Stomach (tissue), 19 donors: ENCODE data around the gene XIRP1. TPM values are rescaled to one million over a fixed set of nuclear protein-coding genes. Genes with fewer than 3 reads are reported as not detected.

Source experiments
- DNase-seq, 2 donors: peaks; one replicate each; pipeline versions ENCODE4 v3.0.0 to v3.0.0-alpha.2; 2013 to 2019
- H3K27ac ChIP-seq, 5 donors: fragments of 200-600 bp in 4 of 5; sonication (generic) in 4 of 5; one replicate each; pipeline ENCODE4 v1.5.1; 2013 to 2019; ENCODE audit warnings: mild to moderate bottlenecking in 1 of 5, moderate library complexity in 1 of 5
- H3K27me3 ChIP-seq, 3 donors: fragments of 200-600 bp; sonication (generic); one replicate each; pipeline ENCODE4 v1.5.1; 2017 to 2019; ENCODE audit warnings: mixed run types in 1 of 3
- H3K36me3 ChIP-seq, 4 donors: fragments of 200-600 bp; sonication (generic); 1 replicate in 3 of 4; 2 replicates in 1 of 4; pipeline ENCODE4 v1.5.1; 2016 to 2019
- H3K4me1 ChIP-seq, 4 donors: fragments of 200-600 bp; sonication (generic); one replicate each; pipeline ENCODE4 v1.5.1; 2016 to 2019
- H3K4me3 ChIP-seq, 4 donors: fragments of 200-600 bp; sonication (generic) in 3 of 4; one replicate each; pipeline ENCODE4 v1.5.1; 2016 to 2019; ENCODE audit warnings: mild to moderate bottlenecking in 1 of 4
- H3K9me3 ChIP-seq, 4 donors: fragments of 200-600 bp; sonication (generic); one replicate each; pipeline ENCODE4 v1.5.1; 2016 to 2019
- EP300 ChIP-seq: sonication (generic); formaldehyde crosslinking; IDR thresholded peaks from one replicate; pipeline ENCODE4 v1.6.1; 2017; ENCODE audit warnings: antibody characterized with exemption
- POLR2A ChIP-seq, 4 donors: fragments of 450-650 bp; IDR thresholded peaks; one replicate each; pipeline ENCODE4 v1.6.1; 2016; ENCODE audit warnings: antibody characterized with exemption in 4 of 4, control low read depth in 2 of 4, mild to moderate bottlenecking in 1 of 4, moderate library complexity in 1 of 4
- POLR2AphosphoS5 ChIP-seq, 3 donors: sonication (generic); formaldehyde crosslinking; IDR thresholded peaks; one replicate each; pipeline ENCODE4 v1.6.1; 2016; ENCODE audit warnings: antibody characterized with exemption in 3 of 3
- WGBS, 5 donors: extraction: QIAGEN DNeasy Blood & Tissue Kit in 3 of 5; methylation state at CpG; one replicate each; pipeline versions ENCODE4 v1.1.5 to v1.1.7; 2013 to 2018; 5-methylcytosine and 5-hydroxymethylcytosine counted together
- intact Hi-C: fragments of 100-400 bp; cut with DNase I; formaldehyde crosslinking; loops from one replicate; pipeline ENCODE4 v1.15.1; 2023; ENCODE audit warnings: low total_unique reads
- long read RNA-seq, 10 donors: transcript quantifications; one replicate each; lab custom pipeline, GENCODE V29; 2026
- polyA plus RNA-seq, 3 donors: library from polyadenylated mRNA; stranded (reverse); fragments of 200-250 nt; gene quantifications; one replicate each; pipeline ENCODE4 v1.2.3, GENCODE V29; 2013
- total RNA-seq, 5 donors: library from RNA; depleted of rRNA; stranded (reverse); fragments of >200 nt; gene quantifications; one replicate each; pipeline versions ENCODE4 v1.1.0 to v1.2.3, GENCODE V29; 2014 to 2016
- TF ChIP-seq, protein P1 (sequence below), 7 experiments: fragments of 450-650 bp in 4 of 7; fragments of 200-600 bp in 3 of 7; sonication (generic) in 3 of 7; IDR thresholded peaks; one replicate each; pipeline ENCODE4 v1.5.1; 2016 to 2019; ENCODE audit warnings: antibody characterized with exemption in 7 of 7, control low read depth in 2 of 7, mild to moderate bottlenecking in 1 of 7
- donor health status: healthy with polysubstance abuse.
- donor health status: Bipolar disorder and iron deficiency.
- donor health status: healthy.

The XIRP1 gene, protein sequence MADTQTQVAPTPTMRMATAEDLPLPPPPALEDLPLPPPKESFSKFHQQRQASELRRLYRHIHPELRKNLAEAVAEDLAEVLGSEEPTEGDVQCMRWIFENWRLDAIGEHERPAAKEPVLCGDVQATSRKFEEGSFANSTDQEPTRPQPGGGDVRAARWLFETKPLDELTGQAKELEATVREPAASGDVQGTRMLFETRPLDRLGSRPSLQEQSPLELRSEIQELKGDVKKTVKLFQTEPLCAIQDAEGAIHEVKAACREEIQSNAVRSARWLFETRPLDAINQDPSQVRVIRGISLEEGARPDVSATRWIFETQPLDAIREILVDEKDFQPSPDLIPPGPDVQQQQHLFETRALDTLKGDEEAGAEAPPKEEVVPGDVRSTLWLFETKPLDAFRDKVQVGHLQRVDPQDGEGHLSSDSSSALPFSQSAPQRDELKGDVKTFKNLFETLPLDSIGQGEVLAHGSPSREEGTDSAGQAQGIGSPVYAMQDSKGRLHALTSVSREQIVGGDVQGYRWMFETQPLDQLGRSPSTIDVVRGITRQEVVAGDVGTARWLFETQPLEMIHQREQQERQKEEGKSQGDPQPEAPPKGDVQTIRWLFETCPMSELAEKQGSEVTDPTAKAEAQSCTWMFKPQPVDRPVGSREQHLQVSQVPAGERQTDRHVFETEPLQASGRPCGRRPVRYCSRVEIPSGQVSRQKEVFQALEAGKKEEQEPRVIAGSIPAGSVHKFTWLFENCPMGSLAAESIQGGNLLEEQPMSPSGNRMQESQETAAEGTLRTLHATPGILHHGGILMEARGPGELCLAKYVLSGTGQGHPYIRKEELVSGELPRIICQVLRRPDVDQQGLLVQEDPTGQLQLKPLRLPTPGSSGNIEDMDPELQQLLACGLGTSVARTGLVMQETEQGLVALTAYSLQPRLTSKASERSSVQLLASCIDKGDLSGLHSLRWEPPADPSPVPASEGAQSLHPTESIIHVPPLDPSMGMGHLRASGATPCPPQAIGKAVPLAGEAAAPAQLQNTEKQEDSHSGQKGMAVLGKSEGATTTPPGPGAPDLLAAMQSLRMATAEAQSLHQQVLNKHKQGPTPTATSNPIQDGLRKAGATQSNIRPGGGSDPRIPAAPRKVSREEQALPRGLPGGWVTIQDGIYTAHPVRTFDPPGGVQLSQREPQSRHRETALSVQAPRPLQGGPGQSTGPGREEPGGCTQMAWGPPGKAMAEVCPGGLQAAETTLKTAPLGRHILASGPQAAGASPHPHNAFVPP (N-terminal part only)
- total RNA-seq (under 1 TPM in 2 of 5 donors, not detected in 3; under 0.01 to 0.18 TPM), polyA plus RNA-seq (1 to 10 TPM in 1 of 3 donors, under 1 TPM in 2; 0.08 to 1.1 (median 0.56) TPM)
- long read RNA-seq, donor 1, result 0 reads
- long read RNA-seq, donor 2, result 0 reads
- long read RNA-seq, donor 3, result 0 reads
- long read RNA-seq, donor 4, result 0 reads
- long read RNA-seq, donor 5, result 0 reads
- long read RNA-seq, donor 6, result 0 reads
- long read RNA-seq, donor 7, result 0 reads
- long read RNA-seq, donor 8, result 0 reads
- long read RNA-seq, donor 9, result 0 reads
- long read RNA-seq, donor 10, result 0 reads

DNA sequence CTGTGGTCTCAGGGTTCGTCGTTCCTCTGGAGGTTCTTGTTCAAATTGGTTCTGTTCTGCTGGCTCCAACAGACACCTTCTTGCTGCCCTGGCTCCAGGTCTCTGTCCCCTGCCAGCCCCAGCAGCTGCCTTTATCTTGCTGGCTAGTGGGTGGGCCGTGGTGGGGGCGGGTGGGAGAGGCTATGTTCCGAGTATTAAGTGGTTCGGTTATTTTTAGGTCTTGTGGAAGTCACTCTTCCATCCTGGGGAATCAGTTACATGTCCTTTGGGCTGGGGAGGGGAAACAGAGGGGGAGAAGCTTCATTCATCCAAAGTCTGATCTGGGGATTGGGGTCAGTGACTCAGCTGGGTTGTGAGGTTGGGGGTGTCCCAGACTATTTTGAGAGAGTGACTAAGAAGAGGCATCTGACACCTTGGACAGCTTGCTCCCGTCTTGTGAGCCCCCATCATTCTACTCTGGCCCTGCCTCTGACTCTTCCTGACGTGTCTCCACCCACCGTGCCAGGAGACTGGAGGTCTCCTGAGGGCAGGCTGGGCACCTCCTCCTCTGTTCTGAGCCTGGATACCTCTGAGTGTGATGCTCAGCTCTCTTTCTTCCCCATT, at the start of gene XIRP1:
Gene XIRP1 (minus strand): TSS at position 106 of the 603 bp plus-strand sequence. CDS start 3,150 bp downstream, outside the sequence.
- Histone ChIP-seq H3K27ac (no peak within 1 kb of the TSS), H3K36me3 (no peaks in the 10 kb centered on the region), H3K27me3 (no peaks in the 10 kb centered on the region), H3K4me3 (no peak within 1 kb of the TSS), H3K4me1 (peaks cover 8 to 27% (median 14%) of the 10 kb centered on the region in 4 donors), H3K9me3 (no peaks in the 10 kb centered on the region)
- intact Hi-C loops, result loop anchor here (5.0 to 10.0 kb wide), 3 partner anchors 65 to 182 kb away; partner anchors contain the start of gene CX3CR1
- no peak for TF ChIP-seq EP300
- no peak for TF ChIP-seq POLR2AphosphoS5 (IDR thresholded peaks at IDR 0.05)
- TF ChIP-seq POLR2A (IDR thresholded peaks at IDR 0.05), result no peak
- TF ChIP-seq, protein P1, sequence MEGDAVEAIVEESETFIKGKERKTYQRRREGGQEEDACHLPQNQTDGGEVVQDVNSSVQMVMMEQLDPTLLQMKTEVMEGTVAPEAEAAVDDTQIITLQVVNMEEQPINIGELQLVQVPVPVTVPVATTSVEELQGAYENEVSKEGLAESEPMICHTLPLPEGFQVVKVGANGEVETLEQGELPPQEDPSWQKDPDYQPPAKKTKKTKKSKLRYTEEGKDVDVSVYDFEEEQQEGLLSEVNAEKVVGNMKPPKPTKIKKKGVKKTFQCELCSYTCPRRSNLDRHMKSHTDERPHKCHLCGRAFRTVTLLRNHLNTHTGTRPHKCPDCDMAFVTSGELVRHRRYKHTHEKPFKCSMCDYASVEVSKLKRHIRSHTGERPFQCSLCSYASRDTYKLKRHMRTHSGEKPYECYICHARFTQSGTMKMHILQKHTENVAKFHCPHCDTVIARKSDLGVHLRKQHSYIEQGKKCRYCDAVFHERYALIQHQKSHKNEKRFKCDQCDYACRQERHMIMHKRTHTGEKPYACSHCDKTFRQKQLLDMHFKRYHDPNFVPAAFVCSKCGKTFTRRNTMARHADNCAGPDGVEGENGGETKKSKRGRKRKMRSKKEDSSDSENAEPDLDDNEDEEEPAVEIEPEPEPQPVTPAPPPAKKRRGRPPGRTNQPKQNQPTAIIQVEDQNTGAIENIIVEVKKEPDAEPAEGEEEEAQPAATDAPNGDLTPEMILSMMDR (IDR thresholded peaks at IDR 0.05), result no peak
- WGBS, 5 donors, result 62 to 80% (median 76%) methylated on average over 9 of the region's 9 CpGs
- DNase-seq, result no peak

DNA sequence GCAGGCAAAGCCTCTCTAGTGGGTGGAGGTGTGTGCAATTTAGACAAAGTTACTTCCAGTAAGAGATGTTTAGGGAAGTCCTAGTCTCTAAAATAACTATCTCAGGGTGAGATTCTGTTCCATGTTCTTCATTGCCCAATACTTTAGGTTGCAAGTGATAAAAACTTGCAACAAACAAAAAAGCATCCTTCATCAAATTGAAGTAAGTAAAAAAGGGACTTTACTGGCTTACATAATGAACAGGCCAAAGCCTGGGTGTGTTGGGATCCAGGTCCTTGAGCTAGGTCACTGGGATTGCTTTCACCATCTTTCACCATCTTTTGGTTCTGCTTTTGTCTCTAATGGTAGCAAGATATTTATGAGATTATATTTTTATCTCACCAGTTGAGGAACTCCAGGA, 49.2 kb upstream of the XIRP1 start:
- intact Hi-C loops, result no loop called here
- Histone ChIP-seq H3K4me3 (no peak overlapping the region), H3K9me3 (no peaks in the 10 kb centered on the region), H3K27me3 (peaks cover 0 to 8% (median 0%) of the 10 kb centered on the region in 3 donors), H3K27ac (no peak overlapping the region), H3K4me1 (no peaks in the 10 kb centered on the region), H3K36me3 (no peaks in the 10 kb centered on the region)
- TF ChIP-seq POLR2AphosphoS5 (IDR thresholded peaks at IDR 0.05) (no peak), POLR2A (IDR thresholded peaks at IDR 0.05) (no peak), EP300 (no peak)
- TF ChIP-seq, protein P1 (IDR thresholded peaks at IDR 0.05), result no peak
- DNase-seq, result no peak

DNA sequence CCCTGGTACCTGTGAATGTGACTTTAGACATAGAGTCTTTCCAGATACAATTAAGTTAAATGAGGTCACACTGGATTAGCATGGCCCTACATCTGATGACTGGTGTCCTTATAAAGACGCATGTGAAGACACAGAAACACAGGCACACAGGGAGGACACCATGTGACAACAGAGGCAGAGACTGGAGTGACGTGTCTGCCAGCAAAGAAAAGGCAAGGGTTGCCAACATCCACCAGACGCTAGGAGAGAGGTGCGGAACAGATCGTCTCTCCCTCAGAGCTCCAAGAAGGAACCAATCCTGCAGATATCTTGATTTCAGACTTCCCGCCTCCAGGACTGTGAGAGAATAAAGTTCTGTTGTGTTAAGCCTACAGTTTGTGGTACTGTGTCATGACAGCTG, 44.6 kb upstream of the XIRP1 start:
- Histone ChIP-seq H3K4me3 (no peak overlapping the region), H3K36me3 (no peaks in the 10 kb centered on the region), H3K9me3 (no peaks in the 10 kb centered on the region), H3K4me1 (no peaks in the 10 kb centered on the region), H3K27ac (no peak overlapping the region), H3K27me3 (peaks cover 0 to 32% (median 3%) of the 10 kb centered on the region in 3 donors)
- no peak for DNase-seq
- WGBS, 5 donors, result 73 to 82% (median 77%) methylated on average over 6 of the region's 6 CpGs
- intact Hi-C loops, result no loop called here
- TF ChIP-seq POLR2A (IDR thresholded peaks at IDR 0.05), result no peak

DNA sequence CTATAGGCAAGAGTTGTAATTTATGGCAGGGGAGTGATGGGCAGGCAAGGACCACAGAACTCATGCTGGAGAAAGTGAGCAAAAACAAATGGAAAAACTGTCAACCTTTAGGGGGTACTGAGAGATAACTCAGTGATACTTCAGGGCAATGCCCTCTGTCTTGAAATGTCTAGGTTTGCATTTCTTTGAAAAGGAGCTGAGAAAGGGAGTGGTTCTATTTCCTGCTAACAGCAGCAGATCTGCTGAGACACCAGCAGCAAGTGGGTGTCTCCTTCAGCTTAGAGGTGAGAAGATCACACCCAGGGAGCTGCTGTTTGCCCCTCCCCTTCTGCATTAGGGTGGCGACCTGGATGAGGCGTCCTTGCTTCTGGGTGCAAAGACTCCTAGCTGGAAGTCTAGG, 42.3 kb upstream of the XIRP1 start:
- H3K4me3 ChIP-seq, result no peak overlapping the region
- H3K9me3 ChIP-seq, result no peaks in the 10 kb centered on the region
- H3K36me3 ChIP-seq, result no peaks in the 10 kb centered on the region
- peaks cover 0 to 32% (median 3%) of the 10 kb centered on the region in 3 donors for H3K27me3 ChIP-seq
- peak in 1 of 2 donors; percentile 28 for DNase-seq
- 20 to 32% (median 25%) methylated on average over 2 of the region's 2 CpGs for WGBS, 5 donors
- intact Hi-C loops, result no loop called here
- no peaks in the 10 kb centered on the region for H3K4me1 ChIP-seq
- TF ChIP-seq, protein P1 (IDR thresholded peaks at IDR 0.05), result no peak
- TF ChIP-seq POLR2AphosphoS5 (IDR thresholded peaks at IDR 0.05), result no peak
- TF ChIP-seq EP300, result no peak
- TF ChIP-seq POLR2A (IDR thresholded peaks at IDR 0.05), result no peak
- H3K27ac ChIP-seq, result no peak overlapping the region
